ENCODE measurements around the gene MAEA.

MAEA gene

DNA sequence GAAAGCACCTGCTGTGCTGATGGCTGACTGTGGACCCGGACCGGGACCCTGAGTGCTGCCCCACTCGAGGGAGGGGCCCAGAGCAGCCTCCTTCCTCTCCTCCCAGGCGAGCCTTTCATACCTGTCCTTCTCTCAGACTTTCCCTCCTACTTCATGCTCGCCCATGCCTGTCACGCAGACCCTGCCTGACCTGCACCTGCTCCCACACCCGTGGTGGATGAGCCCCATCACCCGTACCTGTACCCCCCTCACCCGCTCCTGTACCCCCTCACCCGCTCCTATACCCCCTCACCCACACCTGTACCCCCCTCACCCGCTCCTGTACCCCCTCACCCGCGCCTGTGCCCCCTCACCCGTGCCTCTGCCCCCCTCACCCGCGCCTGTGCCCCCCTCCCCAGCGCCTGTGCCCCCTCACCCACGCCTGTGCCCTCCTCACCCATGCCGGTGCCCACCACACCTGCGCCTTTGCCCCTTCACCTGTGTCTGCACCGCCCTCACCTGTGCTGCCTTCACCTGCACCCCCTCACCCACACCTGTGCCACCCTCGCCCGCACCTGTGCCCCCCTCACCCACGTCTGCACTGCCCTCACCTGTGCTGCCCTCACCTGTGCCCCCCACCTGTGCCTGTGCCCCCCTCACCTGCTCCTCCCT, 5.8 kb downstream of the MAEA start:
- ChIA-PET POLR2A (no interaction called here), CTCF (interaction anchor here (0.7 to 1.5 kb wide), 2 partner anchors 27 to 164 kb away, joined by 3 to 5 read pairs; no protein-coding TSS in a partner anchor)
- DNase-seq (ENCODE audit: low read depth, low spot score), result no peak
- no peak overlapping the region for H3K4me3 ChIP-seq (ENCODE audit: low read depth, low read length)
- no peak for TF ChIP-seq CTCF (IDR thresholded peaks at IDR 0.05; ENCODE audit: insufficient read depth, low read length, missing control alignments)

- CTCF ChIA-PET, result no interaction called here
- no peak for DNase-seq (ENCODE audit: low read depth, low spot score)
These were observed 6.8 kb downstream of the MAEA start for GRCh38 chr4:1296324-1297022.

DNA sequence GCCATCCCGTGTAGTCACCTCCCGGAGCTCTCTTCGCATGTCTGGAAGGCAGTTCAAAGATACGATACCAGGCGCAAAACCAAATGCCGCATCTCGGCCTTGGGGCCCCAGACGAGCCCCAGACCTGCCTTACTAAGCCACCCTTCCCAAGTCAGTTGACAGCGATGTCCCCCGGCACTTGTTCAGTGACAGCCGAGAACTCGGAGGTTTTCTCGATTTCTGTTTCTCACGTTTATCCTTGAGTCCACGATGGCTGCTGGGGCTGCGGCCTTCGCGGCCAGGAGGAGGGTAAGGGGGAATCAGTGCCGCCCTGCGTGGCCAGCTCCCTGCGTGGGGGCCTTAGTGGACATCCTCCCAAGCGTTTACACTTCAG, 7.3 kb downstream of the MAEA start:
- no peak for TF ChIP-seq CTCF (IDR thresholded peaks at IDR 0.05; ENCODE audit: insufficient read depth, low read length, missing control alignments)
- ChIA-PET CTCF (no interaction called here), POLR2A (no interaction called here)
- no peak overlapping the region for H3K4me3 ChIP-seq (ENCODE audit: low read depth, low read length)
- DNase-seq (ENCODE audit: low read depth, low spot score), result no peak

More at GRCh38 chr4:1296324-1297022, 6.8 kb downstream of the MAEA start:
- no peak overlapping the region for H3K4me3 ChIP-seq (ENCODE audit: low read depth, low read length)
- TF ChIP-seq CTCF (IDR thresholded peaks at IDR 0.05; ENCODE audit: insufficient read depth, low read length, missing control alignments), result no peak
- POLR2A ChIA-PET, result no interaction called here

DNA sequence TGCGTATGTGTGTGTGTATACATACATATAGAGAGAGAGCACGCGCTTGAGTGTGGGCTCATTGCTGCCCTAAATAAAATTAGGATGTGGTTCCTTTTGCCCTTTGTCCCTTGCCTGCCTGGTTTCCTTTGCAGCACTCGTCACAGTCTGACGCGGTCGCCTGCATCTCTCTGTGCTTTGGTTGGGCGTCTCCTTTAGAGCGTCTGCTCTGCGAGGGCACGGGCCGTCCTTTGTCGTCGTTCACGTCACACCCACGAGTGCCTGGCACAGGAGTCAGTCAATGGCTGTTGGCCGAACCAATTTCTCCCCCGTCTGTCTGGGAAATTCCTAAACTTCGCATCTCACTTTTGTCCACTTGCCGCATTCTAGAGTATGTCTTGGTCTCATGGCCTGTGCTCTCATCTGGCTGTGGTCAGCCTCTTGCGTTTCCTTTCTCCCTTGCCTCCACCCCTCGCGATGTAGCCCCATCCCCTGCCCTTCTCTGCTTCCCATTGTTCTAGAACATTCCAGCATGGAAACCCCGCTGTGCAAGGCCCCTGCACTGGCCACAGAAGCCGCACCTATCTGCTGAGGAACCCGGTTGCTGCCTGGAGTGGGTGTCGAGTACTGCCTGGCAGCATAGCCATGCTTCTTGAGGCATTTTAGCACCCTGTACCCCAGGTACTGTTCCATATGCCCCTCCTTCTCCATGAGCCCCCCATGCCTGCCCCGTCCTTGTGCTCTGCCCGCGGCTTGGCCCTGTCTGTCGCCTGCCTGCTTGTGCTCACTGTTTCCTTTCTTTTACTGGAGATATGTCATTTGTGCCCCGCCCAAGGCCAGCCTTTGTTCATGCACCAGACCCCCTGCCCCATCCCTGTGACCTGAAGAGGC, 8.0 kb downstream of the MAEA start:
- CTCF ChIA-PET, result no interaction called here
- no peak for DNase-seq (ENCODE audit: low read depth, low spot score)
- no peak for TF ChIP-seq CTCF (IDR thresholded peaks at IDR 0.05; ENCODE audit: insufficient read depth, low read length, missing control alignments)
- POLR2A ChIA-PET, result no interaction called here
- no peak overlapping the region for H3K4me3 ChIP-seq (ENCODE audit: low read depth, low read length)

DNA sequence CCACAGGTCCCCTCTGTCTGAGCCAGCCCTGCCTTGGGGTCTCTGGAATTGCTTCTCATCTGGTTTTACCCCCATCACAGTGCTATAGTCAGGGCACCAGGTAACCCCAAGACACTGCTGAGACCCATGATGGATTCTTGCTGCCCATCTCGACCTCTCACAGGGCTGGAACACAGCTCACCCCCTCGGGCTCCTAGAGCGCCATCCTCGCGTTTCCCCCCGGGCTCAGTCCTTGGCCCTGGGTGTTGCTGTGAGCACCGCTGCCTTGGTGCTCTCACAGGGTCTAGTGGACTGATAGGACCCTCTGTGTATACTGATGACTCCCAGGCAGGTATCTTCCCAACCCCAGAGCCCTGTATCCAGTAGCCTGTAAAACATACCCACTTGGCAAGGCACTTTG, 8.8 kb downstream of the MAEA start:
- DNase-seq (ENCODE audit: low read depth, low spot score), result no peak
- CTCF ChIA-PET, result interaction anchor here (1.0 kb wide), 1 partner anchor 30 kb away, joined by 3 read pairs; no protein-coding TSS in a partner anchor
- TF ChIP-seq CTCF (IDR thresholded peaks at IDR 0.05; ENCODE audit: insufficient read depth, low read length, missing control alignments), result no peak
- POLR2A ChIA-PET, result no interaction called here
- H3K4me3 ChIP-seq (ENCODE audit: low read depth, low read length), result no peak overlapping the region

Data from AG04449 (cell line).